22Rv1 (cell line): ENCODE results near the gene NRP1.

ENCODE experiments used
- H3K27ac ChIP-seq: fragments of 450-650 bp; 2 replicates; pipeline ENCODE4 v1.5.1; 2017
- ZFX ChIP-seq: fragments of 450-650 bp; IDR thresholded peaks from 2 replicates; pipeline ENCODE4 v1.6.1; 2017; ENCODE audit warnings: antibody characterized with exemption, borderline replicate concordance
- TF ChIP-seq, protein P1 (sequence below): fragments of 450-650 bp; IDR thresholded peaks from 2 replicates; pipeline ENCODE4 v1.5.1; 2017; ENCODE audit warnings: mild to moderate bottlenecking

The NRP1 gene

DNA sequence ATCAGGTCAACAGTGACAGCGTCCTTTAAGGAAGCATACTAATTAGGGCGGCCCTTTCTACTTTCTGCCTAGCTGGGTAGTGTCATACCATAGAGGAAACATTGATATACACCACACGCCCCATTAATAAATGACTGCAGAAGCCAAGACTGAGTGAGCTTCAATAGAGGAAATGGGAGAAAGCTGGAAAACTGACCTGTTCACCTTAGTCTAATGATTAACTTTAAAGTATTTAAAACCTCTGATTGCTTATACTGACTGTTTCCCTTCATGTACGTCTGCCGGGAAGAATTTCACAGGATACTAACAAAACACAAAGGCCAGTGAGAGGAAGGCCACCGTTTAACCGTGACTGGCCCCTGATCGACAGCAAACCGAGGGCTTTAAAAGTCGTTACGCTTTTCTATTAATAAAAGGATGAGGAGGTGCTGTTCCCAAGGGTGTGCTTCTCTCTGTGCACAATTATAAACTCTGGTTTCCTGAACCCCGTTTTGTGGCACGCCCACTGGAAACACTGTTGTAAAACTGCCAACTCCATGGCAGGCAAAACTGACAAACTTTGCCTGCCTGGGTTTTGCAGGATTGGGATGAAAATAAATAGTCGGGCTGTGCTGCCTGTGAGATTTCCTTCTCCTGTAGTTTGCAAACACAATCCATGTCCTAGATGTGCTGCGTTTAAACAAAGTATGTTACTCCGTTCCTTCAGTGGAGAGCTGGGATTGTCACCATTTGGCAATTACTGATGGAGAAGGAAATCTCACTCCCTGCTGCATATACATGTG, 137.6 kb downstream of the NRP1 start:
- peak overlapping the region; percentile 82 for H3K27ac ChIP-seq
- no peak for TF ChIP-seq ZFX
- TF ChIP-seq, protein P1, sequence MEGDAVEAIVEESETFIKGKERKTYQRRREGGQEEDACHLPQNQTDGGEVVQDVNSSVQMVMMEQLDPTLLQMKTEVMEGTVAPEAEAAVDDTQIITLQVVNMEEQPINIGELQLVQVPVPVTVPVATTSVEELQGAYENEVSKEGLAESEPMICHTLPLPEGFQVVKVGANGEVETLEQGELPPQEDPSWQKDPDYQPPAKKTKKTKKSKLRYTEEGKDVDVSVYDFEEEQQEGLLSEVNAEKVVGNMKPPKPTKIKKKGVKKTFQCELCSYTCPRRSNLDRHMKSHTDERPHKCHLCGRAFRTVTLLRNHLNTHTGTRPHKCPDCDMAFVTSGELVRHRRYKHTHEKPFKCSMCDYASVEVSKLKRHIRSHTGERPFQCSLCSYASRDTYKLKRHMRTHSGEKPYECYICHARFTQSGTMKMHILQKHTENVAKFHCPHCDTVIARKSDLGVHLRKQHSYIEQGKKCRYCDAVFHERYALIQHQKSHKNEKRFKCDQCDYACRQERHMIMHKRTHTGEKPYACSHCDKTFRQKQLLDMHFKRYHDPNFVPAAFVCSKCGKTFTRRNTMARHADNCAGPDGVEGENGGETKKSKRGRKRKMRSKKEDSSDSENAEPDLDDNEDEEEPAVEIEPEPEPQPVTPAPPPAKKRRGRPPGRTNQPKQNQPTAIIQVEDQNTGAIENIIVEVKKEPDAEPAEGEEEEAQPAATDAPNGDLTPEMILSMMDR = no peak

DNA sequence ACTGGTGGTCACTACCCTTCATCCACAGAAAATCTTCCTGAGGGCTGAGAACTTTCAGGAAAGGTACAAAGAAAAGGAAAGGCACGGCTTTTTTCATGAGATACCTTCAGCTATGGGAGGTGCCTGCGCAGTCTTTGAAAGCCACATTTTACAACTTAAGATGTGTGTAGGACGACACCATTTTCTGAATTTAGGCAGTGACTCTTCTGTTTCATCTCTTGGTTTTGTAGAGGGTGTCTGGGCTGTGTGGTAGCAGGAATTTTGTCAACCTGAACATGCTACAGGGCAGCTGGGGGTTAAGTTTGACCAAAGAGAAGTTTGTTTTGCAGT, 138.1 kb downstream of the NRP1 start:
- H3K27ac ChIP-seq = peak overlapping the region; percentile 82
- TF ChIP-seq, protein P1 = no peak
- no peak for TF ChIP-seq ZFX

DNA sequence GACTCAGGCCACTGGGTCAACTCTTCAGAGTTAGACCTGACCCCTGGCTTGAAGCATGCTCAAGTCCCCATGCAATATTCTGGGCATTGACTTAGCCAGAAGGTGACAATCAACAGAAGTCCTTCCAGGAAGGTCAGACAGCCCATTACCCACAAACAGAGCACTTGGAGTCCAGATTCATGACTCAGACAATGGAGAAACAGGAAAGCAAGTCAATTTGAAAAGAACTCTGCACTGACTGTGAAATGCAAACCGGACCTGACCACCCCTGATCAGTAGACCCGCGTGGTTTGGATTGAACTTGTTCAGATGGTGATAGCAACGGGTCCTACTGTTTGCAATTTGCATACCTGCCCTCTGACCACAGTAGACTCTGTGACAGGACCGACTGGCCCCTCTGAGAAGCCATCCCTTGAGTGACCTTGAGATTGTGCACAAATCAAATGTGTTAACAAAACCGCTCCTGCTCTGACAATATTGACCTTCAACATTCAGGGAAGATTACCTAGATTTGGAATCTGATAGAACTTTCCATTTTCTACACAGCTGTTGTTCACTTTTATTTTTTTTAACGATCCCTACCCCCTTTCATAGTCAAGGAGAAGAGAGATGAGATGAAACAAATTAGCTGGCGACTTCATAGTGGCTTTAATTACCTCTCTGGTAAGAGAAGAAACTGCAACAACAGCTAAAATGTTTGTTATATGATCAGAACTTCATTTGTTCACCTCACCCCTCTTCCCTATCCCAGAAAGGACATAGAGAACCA, 138.7 kb downstream of the NRP1 start:
- H3K27ac ChIP-seq = peak overlapping the region; percentile 82
- TF ChIP-seq, protein P1 = no peak
- TF ChIP-seq ZFX = no peak

DNA sequence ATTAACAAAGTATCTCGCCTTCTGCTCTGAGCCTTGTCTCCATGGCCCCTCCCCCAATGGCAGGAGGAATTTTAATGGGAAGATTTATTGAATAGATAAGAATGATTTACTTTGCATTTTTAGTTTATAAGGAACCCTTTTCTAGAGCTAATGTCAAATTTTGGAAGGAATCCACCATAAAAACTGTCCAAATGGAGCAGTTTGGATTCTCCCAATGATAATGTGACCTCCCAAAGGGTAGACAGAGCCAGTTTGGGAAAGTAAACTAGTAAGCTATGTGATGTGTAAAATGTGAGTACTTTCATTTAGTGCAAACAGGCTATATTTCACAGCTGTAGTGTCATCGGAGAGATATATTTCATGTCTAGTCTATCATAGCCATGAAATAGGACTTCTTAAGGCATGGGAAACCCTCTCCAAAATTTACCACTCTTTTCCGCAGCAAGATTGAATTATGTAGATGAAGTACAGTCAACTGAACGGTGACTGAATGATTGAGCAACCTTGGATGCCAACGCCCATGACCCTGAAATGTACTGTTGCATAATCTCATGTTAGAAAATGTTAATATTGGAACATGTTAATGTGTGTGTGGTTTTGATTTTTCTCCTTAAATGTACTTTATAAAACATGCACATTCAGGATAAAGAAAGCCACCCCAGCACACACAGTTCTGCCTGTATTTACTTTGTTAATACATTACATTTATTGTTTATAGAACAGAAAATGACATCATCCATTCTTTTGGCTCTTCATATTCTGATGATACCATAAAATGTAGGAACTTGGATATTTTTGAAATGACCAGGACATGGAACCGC, 140.6 kb downstream of the NRP1 start:
- peak overlapping the region; percentile 82 for H3K27ac ChIP-seq
- TF ChIP-seq, protein P1 = peak; percentile 69
- no peak for TF ChIP-seq ZFX

DNA sequence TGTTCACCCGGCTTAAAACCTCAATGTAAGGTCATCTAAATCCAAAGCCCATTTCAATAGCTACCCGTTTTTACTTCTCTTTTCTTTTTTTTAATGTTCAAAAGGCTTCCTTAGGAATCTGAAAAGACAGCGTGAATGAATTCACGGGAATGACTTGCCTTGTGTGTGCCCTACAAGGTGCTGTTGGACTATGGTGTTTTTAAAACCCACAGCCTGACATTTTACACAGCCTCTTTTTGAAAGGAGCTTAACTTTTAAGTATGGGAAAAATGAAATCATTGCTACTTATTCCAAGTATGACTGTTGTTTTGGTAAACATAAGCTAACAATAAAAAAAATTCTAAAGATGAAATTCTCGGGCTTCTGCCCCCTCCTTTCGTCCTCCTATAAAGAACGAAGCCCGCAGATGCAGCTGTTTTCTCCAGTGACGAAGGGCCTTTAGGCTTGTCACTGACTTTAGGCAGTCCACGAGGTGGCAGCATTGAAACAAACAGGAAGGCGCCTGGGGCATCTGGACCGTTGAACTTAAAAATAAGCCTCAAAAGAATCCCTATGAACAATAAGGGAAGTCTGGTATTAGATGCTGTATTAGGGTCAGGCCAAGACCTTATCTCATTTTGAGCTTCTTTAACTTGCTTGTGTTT, 141.3 kb downstream of the NRP1 start:
- no peak for TF ChIP-seq ZFX
- TF ChIP-seq, protein P1 = peak; percentile 91
- H3K27ac ChIP-seq = peak overlapping the region; percentile 82

DNA sequence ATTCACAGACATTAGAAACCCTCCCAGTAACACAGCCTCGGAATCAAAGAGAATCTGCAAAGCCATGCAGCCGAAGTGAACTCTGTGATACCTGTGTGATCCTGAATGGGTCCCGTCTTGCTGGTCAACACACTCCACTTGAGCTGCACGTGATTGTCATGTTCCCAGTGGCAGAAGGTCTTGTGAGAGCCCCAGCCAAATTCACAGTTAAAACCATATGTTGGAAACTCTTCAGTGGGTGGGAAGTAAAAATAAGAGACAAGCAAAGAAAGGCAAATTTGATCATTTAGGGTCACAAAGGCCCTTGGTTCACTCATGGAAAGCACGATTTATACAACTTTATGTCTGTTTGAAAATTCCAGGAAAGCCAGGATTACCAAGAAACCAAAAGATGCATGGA, 142.3 kb downstream of the NRP1 start:
- H3K27ac ChIP-seq = no peak overlapping the region
- TF ChIP-seq, protein P1 = no peak
- no peak for TF ChIP-seq ZFX
